ENCODE results near the gene MINDY2. TPM values are rescaled to one million over a fixed set of nuclear protein-coding genes. Genes with fewer than 3 reads are reported as not detected.
"Not testable (repeated sequence)": the region's sequence is repeated elsewhere in the genome, so short reads cannot be mapped to it uniquely, and the experiment has no call there.

Gene MINDY2
- polyA plus RNA-seq, 3 donors: 18.0 to 28.0 (median 26.4) TPM

DNA sequence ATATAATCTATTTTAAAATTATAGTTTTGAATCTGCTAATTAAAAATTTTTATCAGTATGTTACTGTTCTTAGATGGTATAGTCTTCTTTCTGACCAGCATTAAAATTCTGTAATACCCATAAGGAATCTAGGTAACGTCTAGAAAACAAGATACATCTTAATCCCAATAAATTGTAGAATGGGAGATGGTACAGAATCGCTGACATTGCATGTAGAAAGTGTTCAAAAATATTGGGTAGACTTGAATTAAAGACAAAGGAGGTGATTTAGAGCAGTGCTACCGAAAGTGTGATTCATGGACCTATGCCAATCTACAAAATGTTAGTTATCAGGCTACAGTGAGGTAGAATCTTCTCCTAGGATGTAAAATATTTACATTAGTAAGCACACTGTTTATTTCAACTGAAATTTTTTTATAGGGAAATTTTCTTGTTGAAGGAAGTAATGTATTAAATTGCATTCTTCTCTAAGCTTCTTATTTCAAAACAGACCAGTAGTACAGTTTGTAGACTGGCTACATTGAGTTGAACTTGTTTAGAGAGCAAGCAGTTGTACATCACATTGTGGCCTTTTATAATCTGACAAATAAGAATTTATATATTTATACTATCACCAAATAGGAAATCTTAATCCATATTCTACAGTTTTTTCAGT is 17.1 kb downstream of the MINDY2 start:
- no peak for DNase-seq

DNA sequence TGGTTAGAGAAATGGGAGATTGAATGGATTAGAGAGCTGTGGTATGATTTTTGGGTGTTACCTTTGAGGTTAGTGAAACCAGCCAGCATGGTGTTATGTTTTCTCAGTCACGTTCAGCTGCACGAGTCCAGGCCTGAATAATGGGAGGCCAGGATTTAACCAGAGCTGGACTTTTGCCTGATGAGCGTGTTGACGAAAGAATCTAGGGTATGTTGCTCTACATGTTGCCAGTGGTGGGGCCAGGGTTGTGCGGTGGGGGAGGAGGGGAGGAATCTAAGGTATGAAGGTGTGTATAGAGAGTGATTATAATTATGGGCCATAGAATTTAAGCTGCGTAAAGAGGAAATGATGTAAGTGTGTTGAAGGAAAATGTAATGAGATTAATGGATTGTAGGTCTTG is 22.8 kb downstream of the MINDY2 start:
- DNase-seq: peak; percentile 54

DNA sequence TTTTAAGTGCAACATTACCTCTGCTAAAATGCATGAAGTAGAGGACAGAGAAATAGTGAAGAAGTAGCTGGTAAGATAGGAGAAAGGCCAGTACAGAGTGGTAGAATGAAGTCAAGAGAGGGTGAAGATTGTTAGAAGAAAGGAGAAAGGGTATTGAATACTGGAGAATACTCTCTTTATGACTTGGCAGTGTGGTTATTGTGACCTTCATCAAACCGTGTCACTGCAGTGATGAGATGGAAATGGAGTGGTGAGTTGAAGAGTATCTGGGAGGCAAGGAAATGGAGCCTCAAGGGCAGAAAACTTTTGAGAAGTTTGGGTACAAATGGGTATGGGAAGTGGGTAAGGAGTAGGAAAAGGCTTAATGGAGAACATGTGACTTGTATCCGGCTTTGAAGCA is 24.7 kb downstream of the MINDY2 start:
- no peak for DNase-seq

DNA sequence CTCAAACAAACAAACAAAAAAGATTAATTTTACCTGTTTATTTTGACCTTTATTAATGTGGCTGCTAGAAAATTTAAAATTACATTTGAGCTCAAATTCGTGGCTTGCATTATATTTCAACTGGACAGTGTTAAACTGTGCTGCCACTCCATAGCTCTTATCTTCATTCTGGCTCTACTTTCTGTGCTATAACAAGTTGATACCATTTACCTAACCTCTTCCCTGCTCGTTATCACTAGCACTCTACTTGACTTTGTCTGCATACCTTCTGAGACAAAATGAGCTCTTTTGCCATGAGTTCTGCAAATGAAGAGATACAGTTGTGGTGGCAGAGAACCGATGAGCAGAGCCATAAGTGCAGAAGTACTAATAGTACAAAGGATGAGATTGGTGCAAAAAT is 26.4 kb downstream of the MINDY2 start:
- no peak for DNase-seq

DNA sequence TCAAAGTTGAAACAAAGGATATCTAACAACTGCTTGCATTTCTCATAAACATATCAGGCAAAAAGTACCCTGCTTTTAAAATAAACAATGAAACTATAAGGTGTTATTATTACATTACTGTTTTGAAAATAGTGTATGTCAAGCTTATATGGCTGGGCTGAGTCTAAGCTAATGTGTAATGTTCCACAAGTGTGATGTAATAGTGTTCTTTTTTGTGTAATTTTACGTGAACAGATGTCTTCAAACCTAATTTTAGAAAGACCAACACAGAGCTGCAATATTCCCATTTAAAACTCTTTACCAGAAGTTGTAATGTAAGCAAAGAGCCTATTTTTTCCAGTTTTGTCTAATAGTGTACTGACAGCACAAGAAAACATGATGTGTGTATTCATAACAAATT is 34.0 kb downstream of the MINDY2 start:
- no peak for DNase-seq

DNA sequence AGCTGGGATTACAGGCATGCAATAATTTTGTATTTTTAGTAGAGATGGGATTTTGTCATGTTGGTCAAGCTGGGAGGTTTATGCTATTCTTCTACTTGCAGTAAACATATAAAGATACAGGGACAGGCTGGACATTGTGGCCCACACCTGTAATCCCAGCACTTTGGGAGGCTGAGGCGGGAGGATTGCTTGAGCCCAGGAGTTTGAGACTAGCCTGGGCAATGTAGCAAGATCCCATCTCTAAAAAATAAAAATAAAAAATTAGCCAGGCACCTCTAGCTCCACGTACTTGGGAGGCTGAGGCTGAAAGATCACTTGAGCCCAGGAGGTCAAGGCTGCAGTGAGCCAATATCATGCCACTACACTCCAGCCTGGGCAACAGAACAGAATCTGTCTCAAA is 52.2 kb downstream of the MINDY2 start:
- DNase-seq: not testable (repeated sequence)

DNA sequence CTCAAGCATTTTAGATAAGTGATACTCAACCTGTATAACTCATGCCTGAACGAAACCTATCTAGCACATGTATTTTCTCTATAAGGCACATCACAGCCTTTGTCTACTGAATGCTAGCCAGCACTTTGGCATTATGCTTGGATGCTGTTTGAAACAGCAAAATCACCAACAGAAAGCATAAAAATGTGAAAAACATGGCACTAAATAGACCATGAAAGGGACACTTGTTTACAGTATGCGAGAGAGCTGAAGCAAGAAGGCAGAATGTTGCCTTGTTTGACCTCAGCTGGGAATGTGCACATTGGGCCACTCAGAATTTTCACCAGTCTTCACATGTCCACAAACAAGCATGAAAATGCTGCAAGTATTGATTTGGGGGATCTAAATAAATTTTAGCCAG is 59.5 kb downstream of the MINDY2 start:
- DNase-seq: no peak

DNA sequence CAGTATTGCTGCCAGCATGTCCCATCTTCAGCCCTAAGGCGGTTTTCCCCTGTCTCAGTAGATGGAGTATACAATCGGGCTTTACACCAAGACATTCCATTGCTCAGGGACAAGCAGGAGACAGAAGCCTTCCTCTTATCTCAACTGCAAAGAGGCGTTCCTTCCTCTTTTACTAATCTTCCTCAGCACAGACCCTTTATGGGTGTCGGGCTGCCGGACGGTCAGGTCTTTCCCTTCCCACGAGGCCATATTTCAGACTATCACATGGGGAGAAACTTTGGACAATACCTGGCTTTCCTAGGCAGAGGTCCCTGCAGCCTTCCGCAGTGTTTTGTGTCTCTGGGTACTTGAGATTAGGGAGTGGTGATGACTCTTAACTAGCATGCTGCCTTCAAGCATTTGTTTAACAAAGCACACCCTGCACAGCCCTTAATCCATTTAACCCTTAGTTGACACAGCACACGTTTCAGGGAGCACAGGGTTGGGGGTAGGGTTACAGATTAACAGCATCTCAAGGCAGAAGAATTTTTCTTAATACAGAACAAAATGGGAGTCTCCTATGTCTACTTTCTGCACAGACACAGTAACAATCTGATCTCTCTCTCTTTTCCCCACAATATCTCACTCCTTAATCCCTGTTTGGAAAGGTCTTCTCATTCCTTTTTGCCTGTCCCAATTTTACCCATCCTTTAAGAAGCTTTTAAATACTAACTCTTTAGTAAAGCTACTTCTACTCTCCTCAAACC is 62.8 kb downstream of the MINDY2 start:
- not testable (repeated sequence) for DNase-seq

DNA sequence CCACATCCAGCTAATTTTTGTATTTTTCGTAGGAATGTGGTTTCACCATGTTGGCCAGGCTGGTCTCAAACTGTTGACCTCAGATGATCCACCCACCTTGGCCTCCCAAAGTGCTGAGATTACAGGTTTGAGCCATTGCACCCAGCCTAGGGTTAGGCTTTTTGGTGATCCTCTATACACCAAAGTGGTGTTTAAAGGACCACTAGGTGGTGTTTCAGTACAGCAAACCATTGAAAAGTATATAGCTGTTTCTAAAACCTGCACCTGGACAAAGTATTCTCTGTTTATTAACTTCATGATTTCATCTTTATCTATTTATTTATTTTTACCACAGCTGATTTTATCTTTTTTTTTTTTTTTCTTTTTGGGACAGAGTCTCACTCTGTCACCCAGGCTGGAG is 68.4 kb downstream of the MINDY2 start:
- DNase-seq: no peak

DNA sequence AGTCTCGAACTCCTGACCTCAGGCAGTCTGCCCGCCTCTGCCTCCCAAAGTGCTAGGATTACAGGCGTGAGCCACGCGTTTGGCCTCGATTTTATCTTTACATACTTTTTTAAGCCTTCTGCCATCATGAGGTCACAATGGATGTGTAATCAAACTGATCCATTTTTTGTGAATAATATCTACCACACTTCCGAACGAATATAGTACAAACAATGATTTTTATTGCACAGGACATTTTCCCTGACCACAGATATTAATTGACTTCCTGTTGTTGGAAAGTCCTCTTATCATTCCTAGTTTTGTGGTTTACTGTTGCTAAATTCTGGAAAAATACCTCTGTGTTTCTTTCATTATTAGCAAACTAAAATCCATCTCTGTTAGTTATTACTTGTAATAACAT is 68.9 kb downstream of the MINDY2 start:
- no peak for DNase-seq

DNA sequence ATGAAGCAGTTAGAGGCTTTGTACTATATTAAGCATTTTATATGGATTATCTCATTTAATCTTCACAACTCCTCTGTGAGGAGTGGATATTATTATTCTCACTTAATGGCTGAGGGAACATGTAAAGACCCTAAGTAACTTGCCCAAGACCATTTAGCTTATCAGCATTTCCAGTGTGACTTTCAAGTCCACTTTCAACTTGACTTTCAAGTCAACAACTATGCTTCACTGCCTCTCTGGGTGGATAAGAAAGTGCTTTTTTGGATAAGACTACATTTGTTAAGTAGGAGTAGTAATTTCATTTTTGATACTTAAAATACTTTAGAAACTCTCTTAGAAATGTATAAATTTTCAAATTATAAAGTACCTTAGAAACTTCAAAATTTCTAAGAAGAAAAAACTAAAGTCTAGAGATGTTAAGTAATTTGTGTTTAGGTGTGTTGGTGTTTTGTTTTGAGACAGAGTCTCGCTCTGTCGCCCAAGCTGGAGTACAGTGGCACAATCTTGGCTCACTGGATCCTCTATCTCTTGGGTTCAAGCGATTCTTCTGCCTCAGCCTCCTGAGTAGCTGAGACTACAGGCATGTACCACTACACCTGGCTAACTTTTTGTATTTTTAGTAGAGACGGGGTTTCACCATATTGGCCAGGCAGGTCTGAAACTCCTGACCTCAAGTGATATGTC is 71.8 kb downstream of the MINDY2 start:
- no peak for DNase-seq

DNA sequence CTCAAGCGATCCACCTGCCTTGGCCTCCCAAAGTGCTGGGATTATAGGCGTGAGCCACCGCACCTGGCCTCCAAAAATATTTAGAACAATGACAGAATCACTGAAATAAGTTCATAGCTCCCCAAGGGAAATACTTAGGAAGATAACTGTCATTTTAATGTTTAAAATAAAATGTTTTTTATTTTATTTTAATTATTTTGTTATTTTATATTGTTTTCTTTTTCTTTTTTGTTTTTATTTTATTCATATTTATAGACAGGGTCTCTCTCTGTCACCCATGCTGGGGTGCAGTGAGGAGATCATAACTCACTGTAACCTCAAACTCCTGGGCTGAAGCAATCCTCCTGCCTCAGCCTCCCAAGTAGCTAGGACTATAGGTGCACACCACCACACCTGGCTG is 80.1 kb downstream of the MINDY2 start:
- not testable (repeated sequence) for DNase-seq

DNA sequence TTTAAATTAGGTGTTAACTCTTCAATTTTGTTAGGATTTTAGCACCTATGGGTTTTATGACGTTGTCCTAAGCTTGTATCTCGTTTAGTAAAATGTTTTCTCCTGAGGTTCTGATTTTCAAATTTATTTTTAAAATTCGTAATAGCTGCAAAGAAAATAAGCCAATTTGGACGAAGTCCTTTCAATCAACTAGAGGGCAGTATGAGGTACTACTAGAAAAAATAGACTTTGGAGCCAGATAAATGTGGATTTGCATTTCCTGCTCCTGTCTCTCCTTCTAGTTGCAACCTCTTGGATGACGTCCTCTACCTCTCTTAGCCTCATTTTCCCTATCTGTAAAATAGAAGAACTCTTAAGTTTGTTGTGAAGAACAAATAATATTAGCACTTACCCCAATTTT is 81.2 kb downstream of the MINDY2 start:
- no peak for DNase-seq

DNA sequence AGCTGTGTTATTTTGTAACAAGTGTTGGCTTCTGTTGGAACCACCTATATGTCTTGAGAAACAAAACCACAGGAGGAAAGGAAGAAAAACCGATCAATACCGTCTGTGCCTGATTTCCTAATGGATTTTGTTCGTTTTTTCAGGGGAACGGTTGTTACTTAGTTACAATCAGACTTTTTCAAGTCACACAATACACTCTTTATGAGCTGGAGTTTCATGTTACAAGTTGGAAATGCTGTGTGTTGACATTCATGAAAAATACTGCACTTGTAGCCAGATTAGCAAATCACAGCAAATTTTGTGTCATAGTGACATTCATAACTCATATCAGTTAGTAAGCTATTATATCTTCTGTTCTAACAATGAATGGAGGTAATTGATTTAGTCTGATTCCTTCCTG is 83.5 kb downstream of the MINDY2 start:
- DNase-seq: no peak

DNA sequence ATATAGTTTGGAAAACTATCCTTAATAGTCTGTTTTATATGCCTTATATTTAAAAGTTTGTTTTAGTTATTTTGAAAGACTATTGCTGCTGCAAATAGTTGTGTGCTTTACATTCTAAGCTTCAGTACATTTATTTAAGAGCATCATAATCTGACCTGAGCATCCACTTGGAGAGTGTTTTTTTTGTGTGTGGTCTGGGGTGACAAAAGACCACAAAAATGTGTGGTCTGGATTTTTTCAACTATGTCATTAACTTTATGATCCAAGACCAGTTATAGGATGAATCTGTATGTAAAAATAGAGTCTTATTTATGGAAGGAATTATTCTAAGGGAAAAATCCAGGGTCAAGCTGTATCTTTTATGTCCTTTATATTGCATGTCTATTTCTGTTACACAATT is 85.0 kb downstream of the MINDY2 start:
- DNase-seq: peak; percentile 34

DNA sequence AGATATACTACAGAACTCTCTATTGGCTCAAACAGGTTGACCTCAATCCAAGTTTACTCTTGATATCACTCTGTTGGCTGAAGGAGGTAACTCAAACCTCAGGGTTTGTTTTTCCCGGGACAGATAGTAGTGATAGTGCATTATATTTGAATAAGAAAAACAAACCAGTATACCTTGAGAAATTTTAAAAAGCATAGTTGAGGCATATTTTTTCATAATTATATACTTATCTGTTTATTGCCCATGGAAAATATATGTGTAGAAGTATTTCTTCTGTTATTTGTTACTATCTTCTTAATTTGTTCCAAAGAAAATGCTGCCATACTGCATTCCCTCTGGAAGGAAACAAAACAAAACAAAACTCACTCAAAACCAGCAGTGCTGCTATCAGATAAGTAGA is 85.5 kb downstream of the MINDY2 start:
- not testable (repeated sequence) for DNase-seq

DNA sequence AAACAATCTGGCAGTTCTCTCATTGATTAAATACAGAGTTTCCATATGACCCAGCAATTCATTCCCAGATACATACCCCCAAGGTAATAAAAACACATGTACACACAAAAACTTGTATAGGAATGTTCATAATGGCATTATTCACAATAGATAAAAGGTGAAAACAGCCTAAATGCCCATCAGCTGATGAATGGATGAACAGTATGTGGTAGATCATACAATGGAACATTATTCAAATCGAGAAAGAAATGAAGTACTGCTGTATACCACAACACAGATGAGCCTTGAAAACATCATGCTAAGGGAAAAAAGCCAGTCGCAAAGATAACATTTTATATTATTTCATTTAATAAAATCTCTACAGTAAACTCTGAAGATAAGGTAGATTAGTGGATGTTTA is 91.2 kb downstream of the MINDY2 start:
- no peak for DNase-seq

DNA sequence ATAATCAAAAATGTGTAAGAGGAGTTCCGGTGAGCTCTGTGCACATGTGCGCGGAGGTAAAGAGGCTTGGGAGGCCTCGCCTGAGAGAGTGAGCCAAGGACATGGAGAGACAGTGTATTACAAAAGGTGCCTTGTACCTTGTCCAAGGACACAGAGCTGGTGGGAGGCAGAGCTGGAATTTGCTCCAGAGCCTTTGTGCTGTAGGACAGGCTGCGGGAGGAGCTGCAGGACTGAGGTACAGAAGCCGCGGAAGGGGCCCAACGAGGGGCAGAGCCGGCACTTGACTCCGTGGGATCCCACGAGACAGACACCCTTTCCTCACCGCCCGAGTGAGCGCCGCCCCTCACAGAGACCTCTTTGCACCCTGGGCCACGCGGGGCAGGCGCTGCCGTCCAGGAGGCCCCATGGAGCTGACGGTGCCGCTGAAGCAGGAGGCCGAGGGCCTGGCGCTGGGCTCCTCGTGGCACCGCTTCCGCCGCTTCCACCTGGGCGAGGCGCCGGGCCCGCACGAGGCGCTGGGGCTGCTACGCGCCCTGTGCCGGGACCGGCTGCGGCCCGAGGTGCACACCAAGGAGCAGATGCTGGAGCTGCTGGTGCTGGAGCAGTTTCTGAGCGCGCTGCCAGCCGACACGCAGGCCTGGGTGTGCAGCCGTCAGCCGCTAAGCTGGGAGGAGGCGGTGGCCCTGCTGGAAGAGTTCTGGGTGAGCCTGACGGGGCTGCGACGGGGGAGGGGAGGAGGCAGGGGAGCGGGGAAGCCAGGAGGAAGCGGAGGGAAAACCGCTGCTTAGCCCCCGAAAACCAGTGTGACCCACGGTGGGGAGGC is 93.7 kb downstream of the MINDY2 start:
- DNase-seq: peak; percentile 34

DNA sequence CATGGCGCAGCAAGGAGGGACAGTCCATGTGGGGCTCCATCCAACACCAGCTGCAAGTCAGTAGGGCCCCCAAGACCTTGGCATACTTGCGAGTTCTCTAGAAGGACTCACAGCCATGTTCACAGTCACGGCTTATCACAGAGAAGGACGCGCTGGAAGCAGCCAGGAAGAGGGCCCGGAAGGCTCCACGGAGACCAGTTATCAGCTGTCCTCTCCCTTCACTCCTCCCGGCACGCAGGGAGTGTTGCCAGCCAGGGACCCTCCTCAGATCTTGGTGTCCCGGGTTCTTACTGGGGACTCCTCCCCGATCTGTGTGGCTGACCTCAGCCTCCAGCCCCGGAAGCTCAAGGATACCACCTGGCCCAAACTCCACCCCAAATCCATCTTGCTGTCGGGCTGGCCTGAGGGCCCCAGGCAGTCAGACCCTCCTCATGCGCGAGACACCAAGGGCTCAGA is 94.4 kb downstream of the MINDY2 start:
- DNase-seq: no peak

DNA sequence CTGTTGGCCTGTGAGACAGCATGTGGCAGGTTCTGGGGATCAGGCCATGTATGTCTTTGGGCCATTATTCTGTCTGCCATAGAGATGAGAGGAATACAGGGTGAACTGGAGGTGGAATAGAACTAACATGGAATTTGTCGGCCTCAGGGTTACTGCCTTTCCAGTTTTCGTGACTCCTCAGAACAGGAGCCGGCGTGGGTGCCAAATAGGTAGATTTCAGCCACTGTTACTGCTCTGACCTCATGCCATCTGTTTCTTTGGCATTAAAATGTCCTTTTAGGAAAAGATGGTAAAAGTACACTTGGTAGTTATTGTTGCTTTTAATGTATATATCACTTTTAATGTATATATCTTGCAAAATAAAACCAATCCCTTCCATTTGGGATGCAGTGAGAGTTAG is 96.8 kb downstream of the MINDY2 start:
- no peak for DNase-seq

DNA sequence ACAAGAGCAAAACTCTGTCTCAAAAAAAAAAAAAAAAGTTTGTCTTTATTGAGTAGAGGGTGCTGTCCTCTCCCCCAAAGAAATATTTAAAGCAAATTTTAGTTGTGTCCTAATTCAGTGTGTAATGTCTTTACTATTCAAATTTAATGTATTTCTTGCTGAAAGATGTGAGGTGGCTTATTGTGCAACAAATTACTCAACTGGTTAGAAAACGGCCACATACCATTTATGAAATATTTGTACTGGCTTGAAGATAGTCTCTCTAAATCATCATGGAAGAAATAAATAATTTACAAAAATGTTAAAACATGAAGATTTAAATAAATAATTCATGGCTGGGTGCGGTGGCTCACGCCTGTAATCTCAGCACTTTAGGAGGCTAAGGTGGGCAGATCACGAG is 99.3 kb downstream of the MINDY2 start:
- no peak for DNase-seq

DNA sequence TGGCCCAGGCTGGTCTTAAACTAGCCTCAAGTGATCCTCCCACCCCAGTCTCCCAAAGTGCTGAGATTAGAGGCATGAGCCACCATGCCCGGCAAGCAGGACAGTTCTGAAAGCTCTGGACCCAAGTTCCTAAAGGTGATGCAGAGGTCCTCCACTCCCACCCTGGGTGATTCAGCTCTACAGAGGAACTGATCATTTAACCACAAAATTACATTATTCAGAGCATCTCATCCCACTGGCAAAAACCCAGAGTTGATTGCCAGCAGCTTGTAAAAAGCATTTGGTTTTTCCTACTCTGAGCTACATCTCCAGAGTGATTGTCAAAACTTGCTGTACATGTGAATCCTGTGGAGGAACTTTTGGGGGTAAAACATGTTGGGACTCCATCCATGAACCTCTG is 102.2 kb downstream of the MINDY2 start:
- no peak for DNase-seq
